Measurements from ENCODE around the gene IFNA16. TPM values are rescaled to one million over a fixed set of nuclear protein-coding genes. Genes with fewer than 3 reads are reported as not detected.
A peak's percentile ranks its signal among the peaks of the same experiment; 100 is the strongest.
"Not testable (repeated sequence)": the region's sequence is repeated elsewhere in the genome, so short reads cannot be mapped to it uniquely, and the experiment has no call there.

Gene IFNA16
- polyA plus RNA-seq, 1 donor (not counting 4 experiments of a cell fraction or from before 2014, with no cell fraction given): not detected

DNA sequence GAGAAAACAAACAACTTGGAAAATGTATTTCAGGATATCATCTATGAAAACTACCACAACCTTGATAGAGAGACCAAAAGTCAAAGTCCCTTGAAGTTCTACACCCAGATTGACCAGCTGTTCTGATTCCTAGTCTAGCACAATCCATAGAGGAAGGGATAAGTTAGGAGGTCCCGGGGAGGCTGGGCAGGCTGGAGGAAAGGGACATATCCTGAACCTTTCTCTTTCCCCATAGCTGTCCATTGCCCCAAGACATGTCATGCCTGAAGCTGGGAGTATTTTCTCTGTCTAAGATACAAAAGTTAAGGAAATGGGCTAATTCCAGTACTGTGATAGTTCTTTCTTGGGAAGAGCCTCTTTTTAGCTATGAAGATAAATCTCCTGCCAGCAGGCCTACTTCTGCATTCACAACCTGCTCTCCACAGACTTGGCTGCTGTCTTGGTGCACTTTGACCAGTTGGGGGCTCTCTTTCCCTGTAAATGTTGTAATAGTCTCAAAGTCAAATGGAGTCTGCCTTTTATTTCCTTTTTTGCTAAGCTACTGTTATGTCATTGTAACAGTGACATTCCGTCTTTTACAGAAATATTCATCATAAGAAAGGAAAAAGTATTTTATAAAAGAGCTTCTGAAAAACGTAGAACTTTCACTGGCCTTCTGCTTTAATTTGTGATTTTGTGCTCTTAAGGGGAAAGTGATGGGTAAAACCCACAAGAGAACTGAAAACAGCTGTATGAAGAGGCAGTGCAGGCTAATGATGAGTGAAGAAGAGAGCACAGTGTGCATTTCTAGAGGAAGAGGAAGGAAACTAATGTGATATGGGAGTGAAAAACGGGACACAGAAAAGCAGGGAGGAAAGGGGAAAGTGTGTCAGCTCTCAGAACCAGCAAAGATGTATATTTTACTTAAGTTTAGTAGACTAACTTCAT is 34.0 kb downstream of the IFNA16 start:
- H3K79me2 ChIP-seq (ENCODE audit: control insufficient read depth, insufficient read depth, low read length); H3K27ac ChIP-seq (ENCODE audit: control insufficient read depth, insufficient read depth, low read length); H3K4me1 ChIP-seq (ENCODE audit: control insufficient read depth, extremely low read depth, insufficient read depth, low read length); H3K4me2 ChIP-seq (ENCODE audit: control insufficient read depth, extremely low read depth, insufficient read depth, low read depth, low read length); H3K4me3 ChIP-seq (ENCODE audit: control insufficient read depth in 2 of 3, extremely low read depth in 1 of 3, insufficient read depth in 2 of 3, low read depth in 1 of 3, low read length in 3 of 3); H3K9me3 ChIP-seq (ENCODE audit: control insufficient read depth, low read depth, low read length); H2AFZ ChIP-seq (ENCODE audit: control insufficient read depth, low read length); H3K36me3 ChIP-seq (ENCODE audit: control insufficient read depth in 2 of 2, extremely low read depth in 1 of 2, insufficient read depth in 2 of 2, low read length in 2 of 2); H3K9me1 ChIP-seq (ENCODE audit: control insufficient read depth, extremely low read depth, insufficient read depth, low read length); H4K20me1 ChIP-seq (ENCODE audit: control insufficient read depth, extremely low read depth, insufficient read depth, low read length); DNase-seq (ENCODE audit: low read depth, low spot score); dilution Hi-C loops (cut with MboI; ENCODE audit: extremely low pct_ligation_motif_present, low sequenced_read_pairs); H3K9ac ChIP-seq (ENCODE audit: control insufficient read depth, extremely low read depth, insufficient read depth, low read length): not testable (repeated sequence)
- peaks cover 17% of the 10 kb centered on the region for H3K27me3 ChIP-seq (ENCODE audit: control insufficient read depth, extremely low read depth, insufficient read depth, low read length)
- peak; percentile 47 to 55 (median 54) for TF ChIP-seq CTCF (optimal IDR thresholded peaks at IDR 0.05 in 1 of 3, IDR thresholded peaks at IDR 0.05 in 1 of 3, conservative IDR thresholded peaks at IDR 0.05 in 1 of 3; ENCODE audit: extremely low read depth in 1 of 3, insufficient read depth in 2 of 3, low read length in 3 of 3)
- peak; percentile 57 for FAIRE-seq

GRCh38 chr9:21174671-21175070 is 42.4 kb downstream of the IFNA16 start:
- TF ChIP-seq EZH2 (IDR thresholded peaks at IDR 0.05; ENCODE audit: low read length) (no peak), CTCF (optimal IDR thresholded peaks at IDR 0.05 in 1 of 3, IDR thresholded peaks at IDR 0.05 in 1 of 3, conservative IDR thresholded peaks at IDR 0.05 in 1 of 3; ENCODE audit: extremely low read depth in 1 of 3, insufficient read depth in 2 of 3, low read length in 3 of 3) (no peak)

More at GRCh38 chr9:21174671-21175070, 42.4 kb downstream of the IFNA16 start:
- no peaks in the 10 kb centered on the region for H3K79me2 ChIP-seq (ENCODE audit: control insufficient read depth, insufficient read depth, low read length)
- no peaks in the 10 kb centered on the region for H4K20me1 ChIP-seq (ENCODE audit: control insufficient read depth, extremely low read depth, insufficient read depth, low read length)
- no peak overlapping the region for H3K9ac ChIP-seq (ENCODE audit: control insufficient read depth, extremely low read depth, insufficient read depth, low read length)
- H3K4me2 ChIP-seq (ENCODE audit: control insufficient read depth, extremely low read depth, insufficient read depth, low read depth, low read length): no peak overlapping the region
- H3K27ac ChIP-seq (ENCODE audit: control insufficient read depth, insufficient read depth, low read length): no peak overlapping the region
- H3K36me3 ChIP-seq (ENCODE audit: control insufficient read depth in 2 of 2, extremely low read depth in 1 of 2, insufficient read depth in 2 of 2, low read length in 2 of 2): no peaks in the 10 kb centered on the region
- dilution Hi-C loops (cut with MboI; ENCODE audit: extremely low pct_ligation_motif_present, low sequenced_read_pairs): no loop called here
- peaks cover 25% of the 10 kb centered on the region for H3K27me3 ChIP-seq (ENCODE audit: control insufficient read depth, extremely low read depth, insufficient read depth, low read length)
- DNase-seq (ENCODE audit: low read depth, low spot score): no peak
- H3K4me3 ChIP-seq (ENCODE audit: control insufficient read depth in 2 of 3, extremely low read depth in 1 of 3, insufficient read depth in 2 of 3, low read depth in 1 of 3, low read length in 3 of 3): no peak overlapping the region
- no peaks in the 10 kb centered on the region for H3K4me1 ChIP-seq (ENCODE audit: control insufficient read depth, extremely low read depth, insufficient read depth, low read length)
- FAIRE-seq: no peak
- no peak overlapping the region for H2AFZ ChIP-seq (ENCODE audit: control insufficient read depth, low read length)
- no peaks in the 10 kb centered on the region for H3K9me3 ChIP-seq (ENCODE audit: control insufficient read depth, low read depth, low read length)
- no peaks in the 10 kb centered on the region for H3K9me1 ChIP-seq (ENCODE audit: control insufficient read depth, extremely low read depth, insufficient read depth, low read length)
